HL-60 (cell line): ENCODE data around the gene KDELR1.

Source experiments
- POLR2AphosphoS5 ChIP-seq: IDR thresholded peaks from 2 replicates; pipeline ENCODE4 v1.6.1; 2012; ENCODE audit warnings: low read depth
- TF ChIP-seq, protein P1 (sequence below): IDR thresholded peaks from one replicate; pipeline ENCODE4 v1.5.1; 2011; ENCODE audit warnings: low read length, control low read depth, inconsistent platforms; ENCODE audit not compliant: insufficient read depth

DNA sequence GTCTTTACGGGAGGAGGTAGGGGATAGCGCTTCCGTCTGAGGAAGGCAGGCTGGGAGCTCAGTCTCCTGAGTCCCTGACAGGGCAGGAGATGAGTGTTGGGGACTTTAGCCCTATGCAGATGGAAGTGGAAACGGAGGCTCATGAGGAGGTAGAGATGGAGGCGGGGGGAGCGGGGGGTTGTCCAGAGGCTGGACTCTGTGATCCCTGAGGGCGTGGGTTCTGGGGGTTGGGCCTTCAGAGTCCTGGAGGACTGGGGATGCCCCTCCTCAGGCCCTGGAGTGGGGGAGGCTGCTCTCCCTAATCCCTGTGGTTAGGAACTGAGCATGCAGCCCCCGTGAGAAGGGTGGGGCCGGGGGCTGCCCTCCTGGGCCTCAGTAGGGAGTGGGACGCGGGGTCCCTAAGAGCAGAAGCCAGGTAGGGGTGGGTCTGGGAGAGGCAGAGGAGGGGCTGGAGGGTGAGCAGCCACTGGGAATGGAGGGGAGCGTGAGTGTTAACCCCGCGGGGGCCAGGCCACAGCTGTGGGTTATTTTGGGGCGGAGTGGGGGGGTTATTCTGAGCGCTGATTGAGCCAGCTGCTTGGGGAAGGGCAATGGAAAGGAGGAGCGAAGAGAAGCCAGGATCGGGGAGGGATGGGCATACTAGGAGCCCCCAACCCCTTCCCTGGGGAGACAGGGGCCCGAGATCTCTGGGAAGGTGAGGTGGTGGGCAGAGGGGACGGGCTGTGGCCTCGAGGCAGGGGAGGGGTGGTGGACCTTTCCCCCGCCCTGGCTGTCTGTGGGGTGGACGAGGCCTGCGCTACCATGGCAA is 4.9 kb upstream of the KDELR1 start:
- TF ChIP-seq, protein P1, sequence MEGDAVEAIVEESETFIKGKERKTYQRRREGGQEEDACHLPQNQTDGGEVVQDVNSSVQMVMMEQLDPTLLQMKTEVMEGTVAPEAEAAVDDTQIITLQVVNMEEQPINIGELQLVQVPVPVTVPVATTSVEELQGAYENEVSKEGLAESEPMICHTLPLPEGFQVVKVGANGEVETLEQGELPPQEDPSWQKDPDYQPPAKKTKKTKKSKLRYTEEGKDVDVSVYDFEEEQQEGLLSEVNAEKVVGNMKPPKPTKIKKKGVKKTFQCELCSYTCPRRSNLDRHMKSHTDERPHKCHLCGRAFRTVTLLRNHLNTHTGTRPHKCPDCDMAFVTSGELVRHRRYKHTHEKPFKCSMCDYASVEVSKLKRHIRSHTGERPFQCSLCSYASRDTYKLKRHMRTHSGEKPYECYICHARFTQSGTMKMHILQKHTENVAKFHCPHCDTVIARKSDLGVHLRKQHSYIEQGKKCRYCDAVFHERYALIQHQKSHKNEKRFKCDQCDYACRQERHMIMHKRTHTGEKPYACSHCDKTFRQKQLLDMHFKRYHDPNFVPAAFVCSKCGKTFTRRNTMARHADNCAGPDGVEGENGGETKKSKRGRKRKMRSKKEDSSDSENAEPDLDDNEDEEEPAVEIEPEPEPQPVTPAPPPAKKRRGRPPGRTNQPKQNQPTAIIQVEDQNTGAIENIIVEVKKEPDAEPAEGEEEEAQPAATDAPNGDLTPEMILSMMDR = no peak
- no peak for TF ChIP-seq POLR2AphosphoS5
